GM19238 (cell line): ENCODE data around the gene IPO13.

ENCODE experiments used
- DNase-seq: peaks from one replicate; pipeline ENCODE4 v3.0.0; 2011; ENCODE audit warnings: low spot score; ENCODE audit not compliant: insufficient read length

The IPO13 gene

GRCh38 chr1:44002606-44003157 is 55.9 kb downstream of the IPO13 start:
- DNase-seq = no peak

GRCh38 chr1:44008259-44008658 is 61.5 kb downstream of the IPO13 start:
- no peak for DNase-seq

GRCh38 chr1:44010935-44011471 is 64.3 kb downstream of the IPO13 start:
- DNase-seq = no peak

GRCh38 chr1:44012404-44012803 is 65.7 kb downstream of the IPO13 start:
- DNase-seq = no peak

- DNase-seq = no peak
Measured at GRCh38 chr1:44012941-44013609, 66.3 kb downstream of the IPO13 start.

- DNase-seq = no peak
Measured at GRCh38 chr1:44013949-44014348, 67.2 kb downstream of the IPO13 start.

- DNase-seq = no peak
Measured at GRCh38 chr1:44014365-44015104, 67.8 kb downstream of the IPO13 start.

GRCh38 chr1:44015206-44015605 is 68.5 kb downstream of the IPO13 start:
- no peak for DNase-seq

- no peak for DNase-seq
Measured at GRCh38 chr1:44016041-44016889, 69.5 kb downstream of the IPO13 start.

- DNase-seq = no peak
Measured at GRCh38 chr1:44016890-44017400, 70.2 kb downstream of the IPO13 start.
